HUES6 (cell line): Measurements from ENCODE around the gene ITGA3.

Experiments used
- H3K27ac ChIP-seq: 2 replicates; pipeline ENCODE4 v1.7.0; 2013; ENCODE audit warnings: low read depth, mild to moderate bottlenecking, low read length, inconsistent platforms
- H3K27me3 ChIP-seq: 2 replicates; pipeline ENCODE4 v1.6.1; 2013; ENCODE audit warnings: low read length; ENCODE audit not compliant: control insufficient read depth, insufficient read depth
- H3K36me3 ChIP-seq: 2 replicates; pipeline ENCODE4 v1.6.1; 2013; ENCODE audit warnings: low read length; ENCODE audit not compliant: control insufficient read depth, insufficient read depth
- H3K4me1 ChIP-seq: 2 replicates; pipeline ENCODE4 v1.6.1; 2013; ENCODE audit warnings: low read length; ENCODE audit not compliant: control insufficient read depth, insufficient read depth
- H3K4me3 ChIP-seq: 2 replicates; pipeline ENCODE4 v1.5.1; 2013; ENCODE audit warnings: low read depth, low read length
- H3K9ac ChIP-seq: one replicate; pipeline ENCODE4 v1.6.1; 2013; ENCODE audit warnings: mild to moderate bottlenecking, low read length
- H3K9me3 ChIP-seq: 2 replicates; pipeline ENCODE4 v1.6.1; 2013; ENCODE audit warnings: low read depth, low read length; ENCODE audit not compliant: control insufficient read depth, insufficient read depth

The ITGA3 gene

DNA sequence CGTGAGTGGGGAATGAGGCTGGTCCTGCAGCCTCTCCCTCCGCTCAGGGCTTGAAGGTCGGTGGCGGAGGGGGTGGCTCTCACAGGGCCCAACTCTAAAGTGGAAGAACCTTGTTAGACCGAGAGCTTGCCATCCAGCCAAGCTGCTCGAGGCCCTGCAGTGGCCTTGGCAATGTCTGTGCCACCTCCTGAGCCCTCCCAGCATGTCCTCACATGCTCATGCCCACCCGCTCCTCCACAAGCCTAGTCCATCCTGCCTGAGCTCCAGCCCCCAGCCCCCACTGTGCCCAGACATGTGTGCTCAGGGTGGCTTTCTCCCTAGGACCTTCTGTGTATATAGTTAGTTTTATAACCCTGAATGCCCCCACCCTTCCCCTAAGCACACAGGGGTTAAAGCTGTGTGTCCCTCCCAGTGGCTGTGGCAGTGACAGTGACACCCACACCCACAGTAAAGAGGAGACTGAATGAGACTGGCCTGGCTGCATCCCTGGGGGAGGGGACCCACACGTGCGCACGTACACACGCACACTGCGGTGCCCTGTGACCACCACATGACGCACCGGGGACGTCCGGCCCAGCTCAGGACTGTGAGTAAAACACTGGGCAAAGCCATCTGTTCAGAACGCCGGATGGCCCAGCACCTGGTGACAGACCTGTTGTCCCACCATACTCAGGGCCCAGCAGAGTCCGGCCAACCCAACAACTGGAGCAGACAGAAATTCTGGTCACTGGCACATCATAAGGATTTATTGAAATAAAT lies 54.9 kb downstream of the ITGA3 start:
- H3K36me3 ChIP-seq = peaks cover 5% of the 10 kb centered on the region; the same call in 1 of the 2 replicates
- H3K9ac ChIP-seq = peak overlapping the region; percentile 65
- H3K4me1 ChIP-seq = peaks cover 23% of the 10 kb centered on the region
- H3K4me3 ChIP-seq = no peak overlapping the region
- no peaks in the 10 kb centered on the region for H3K27me3 ChIP-seq
- peak overlapping the region; percentile 50; the same call in 1 of the 2 replicates for H3K27ac ChIP-seq
- H3K9me3 ChIP-seq = no peaks in the 10 kb centered on the region

DNA sequence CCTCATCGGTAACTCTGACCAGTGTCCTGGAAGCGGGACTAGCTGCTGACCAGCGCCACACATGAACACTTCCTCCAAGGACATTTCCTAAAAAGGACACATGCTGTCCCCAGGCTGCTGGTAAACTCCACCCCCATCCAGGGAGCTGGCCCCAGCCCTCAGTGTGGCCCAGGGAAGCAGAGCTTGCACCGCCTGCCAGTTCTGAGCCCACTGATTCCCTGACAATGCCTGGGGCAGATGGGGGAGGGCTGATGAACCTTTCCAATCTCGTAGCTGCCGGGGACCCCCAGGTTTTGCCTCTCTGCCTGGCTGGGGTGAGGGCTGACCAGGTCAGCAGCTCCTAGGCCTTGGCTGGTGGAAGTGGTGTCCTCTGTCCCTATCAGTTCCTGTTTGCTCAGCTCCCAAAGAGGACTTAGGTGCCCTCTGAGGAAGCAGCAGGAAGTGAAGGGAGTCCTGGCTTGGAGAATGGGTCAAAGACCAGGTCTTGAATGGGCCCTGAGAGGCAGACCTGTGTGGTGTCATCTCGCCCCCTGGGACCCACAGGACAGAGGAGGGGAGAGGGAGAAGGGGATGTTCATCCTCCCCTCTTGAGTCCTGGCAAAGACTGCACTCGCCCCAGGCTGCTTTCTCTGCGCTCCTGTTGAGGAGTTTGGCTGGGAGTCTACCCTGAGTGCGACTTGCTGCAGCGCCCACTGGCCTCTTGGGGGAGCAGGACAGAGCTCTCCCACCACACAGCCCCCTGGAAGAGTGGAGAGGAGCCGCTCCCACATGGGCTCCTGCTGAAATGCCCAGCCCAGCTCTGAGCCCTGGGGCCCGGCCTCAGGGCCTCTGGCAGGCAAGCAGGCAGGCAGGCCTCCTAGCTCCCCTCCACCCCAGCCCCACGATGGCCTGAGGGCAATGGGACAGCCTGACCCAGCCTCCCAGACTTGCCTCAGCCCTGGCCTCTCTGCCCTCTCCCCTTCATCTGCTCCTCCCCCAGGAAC lies 56.1 kb downstream of the ITGA3 start:
- Histone ChIP-seq H3K27ac (peak overlapping the region; percentile 61; the same call in 1 of the 2 replicates), H3K4me1 (peaks cover 26% of the 10 kb centered on the region), H3K9me3 (no peaks in the 10 kb centered on the region), H3K27me3 (no peaks in the 10 kb centered on the region; the same call in 1 of the 2 replicates), H3K36me3 (no peaks in the 10 kb centered on the region; the same call in 1 of the 2 replicates), H3K4me3 (no peak overlapping the region), H3K9ac (peak overlapping the region; percentile 65)

DNA sequence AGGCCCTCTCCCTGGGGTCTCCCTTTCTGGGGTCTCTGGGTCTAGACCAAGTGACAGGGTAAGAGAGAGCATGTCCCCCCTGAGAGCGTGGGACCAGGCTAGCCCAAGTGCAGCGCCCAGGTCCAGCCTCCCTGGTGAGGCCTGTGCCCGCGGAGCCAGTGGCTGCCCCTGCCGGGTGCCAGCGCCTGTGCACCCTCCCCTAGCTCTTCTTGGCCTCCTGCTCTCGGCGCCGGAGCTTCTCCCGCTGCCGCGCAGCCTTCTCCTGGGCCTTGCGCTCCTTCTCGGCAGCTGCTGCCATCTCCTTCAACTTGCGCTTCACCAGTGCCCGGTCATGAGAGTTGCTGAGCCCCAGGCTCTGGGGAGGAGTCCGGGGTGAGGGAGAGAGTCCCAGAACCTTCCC lies 56.8 kb downstream of the ITGA3 start:
- Histone ChIP-seq H3K4me1 (peaks cover 28% of the 10 kb centered on the region), H3K27me3 (peaks cover 3% of the 10 kb centered on the region; the same call in 1 of the 2 replicates), H3K4me3 (no peak overlapping the region), H3K36me3 (no peaks in the 10 kb centered on the region), H3K9ac (no peak overlapping the region), H3K27ac (no peak overlapping the region), H3K9me3 (no peaks in the 10 kb centered on the region)

DNA sequence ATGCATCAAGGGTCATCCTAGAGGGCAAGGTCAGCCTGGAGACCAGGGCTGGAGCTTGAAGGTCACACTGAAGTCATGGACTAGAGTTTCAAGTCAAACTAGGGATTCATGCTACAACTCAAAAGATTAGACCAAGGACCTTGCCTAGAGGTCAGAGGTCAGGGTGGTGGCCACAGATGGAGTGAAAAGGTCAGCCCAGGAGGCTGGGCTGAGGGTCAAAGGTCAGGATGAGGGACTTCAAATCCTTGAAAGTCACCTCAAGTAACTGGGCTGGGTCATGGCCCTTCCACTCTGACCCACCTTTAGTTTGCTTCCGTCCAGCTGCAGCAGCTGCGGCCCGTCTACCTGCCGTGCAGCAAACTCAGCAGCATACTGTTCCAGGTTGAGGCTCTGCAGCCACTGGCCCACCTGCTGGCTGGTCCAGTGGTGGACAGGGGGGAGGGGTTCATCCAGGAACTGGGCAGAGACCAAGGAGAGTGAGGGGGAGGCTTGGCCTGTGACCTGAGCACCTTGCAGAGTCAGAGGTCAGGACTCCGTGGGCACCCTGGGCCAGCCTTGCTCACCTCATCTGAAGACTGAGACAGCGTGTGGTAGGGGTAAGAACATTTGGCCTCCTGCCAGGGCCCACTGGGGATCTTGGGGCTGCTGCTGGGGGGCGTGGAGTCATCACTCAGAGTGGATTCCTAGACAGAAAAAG lies 57.9 kb downstream of the ITGA3 start:
- no peaks in the 10 kb centered on the region for H3K9me3 ChIP-seq
- no peak overlapping the region for H3K4me3 ChIP-seq
- no peak overlapping the region for H3K27ac ChIP-seq
- H3K9ac ChIP-seq = no peak overlapping the region
- H3K27me3 ChIP-seq = peaks cover 12% of the 10 kb centered on the region
- no peaks in the 10 kb centered on the region for H3K36me3 ChIP-seq
- peaks cover 30% of the 10 kb centered on the region for H3K4me1 ChIP-seq

DNA sequence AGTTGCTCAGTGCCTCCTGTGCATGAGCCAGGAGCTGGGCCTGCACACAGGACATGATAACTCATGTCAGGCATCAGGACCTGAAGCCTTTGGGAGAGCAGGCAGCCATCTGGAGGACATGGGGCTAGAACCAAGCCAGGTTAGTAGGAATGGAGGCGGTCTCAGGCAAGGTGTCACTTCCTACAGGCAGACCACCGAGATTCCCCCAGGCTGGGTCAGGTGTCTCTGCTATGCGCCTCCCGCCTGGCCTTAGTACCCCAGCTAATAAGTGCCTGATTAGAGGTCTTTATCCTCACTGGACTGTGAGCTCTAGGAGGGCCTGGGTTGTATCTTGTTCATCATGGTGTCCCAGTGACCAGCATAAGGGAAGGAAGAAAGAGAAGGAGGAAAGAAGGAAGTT lies 58.5 kb downstream of the ITGA3 start:
- Histone ChIP-seq H3K4me3 (no peak overlapping the region), H3K4me1 (peaks cover 30% of the 10 kb centered on the region), H3K27me3 (peaks cover 18% of the 10 kb centered on the region), H3K9ac (no peak overlapping the region), H3K9me3 (no peaks in the 10 kb centered on the region), H3K27ac (no peak overlapping the region), H3K36me3 (no peaks in the 10 kb centered on the region)

DNA sequence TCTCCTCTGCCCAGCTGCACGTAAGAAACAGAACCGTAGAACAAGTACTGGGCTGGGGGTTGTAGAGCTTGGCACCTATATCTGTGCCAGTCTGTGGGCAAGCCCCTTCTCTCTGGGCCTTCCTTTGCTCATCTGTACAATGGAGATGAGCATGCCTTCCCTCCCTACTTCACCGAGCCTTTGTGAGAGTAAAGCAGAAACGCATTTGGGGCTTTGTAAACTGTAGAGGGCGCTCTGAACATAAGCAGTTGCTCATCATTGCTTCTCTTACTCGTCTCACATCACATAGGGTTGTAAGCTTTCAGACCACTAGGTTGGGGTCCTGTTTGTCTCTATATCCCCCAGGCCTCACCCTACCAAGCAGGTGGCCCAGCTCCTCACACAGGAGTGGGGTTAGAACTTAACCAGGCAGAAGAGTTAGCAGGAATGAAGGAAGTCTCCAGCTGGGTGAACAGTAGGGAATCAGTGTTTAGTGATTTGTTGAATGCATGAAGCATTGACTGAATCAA lies 59.0 kb downstream of the ITGA3 start:
- Histone ChIP-seq H3K27me3 (peaks cover 24% of the 10 kb centered on the region), H3K4me1 (peaks cover 30% of the 10 kb centered on the region), H3K9me3 (no peaks in the 10 kb centered on the region), H3K9ac (no peak overlapping the region), H3K27ac (no peak overlapping the region), H3K36me3 (no peaks in the 10 kb centered on the region), H3K4me3 (no peak overlapping the region)

DNA sequence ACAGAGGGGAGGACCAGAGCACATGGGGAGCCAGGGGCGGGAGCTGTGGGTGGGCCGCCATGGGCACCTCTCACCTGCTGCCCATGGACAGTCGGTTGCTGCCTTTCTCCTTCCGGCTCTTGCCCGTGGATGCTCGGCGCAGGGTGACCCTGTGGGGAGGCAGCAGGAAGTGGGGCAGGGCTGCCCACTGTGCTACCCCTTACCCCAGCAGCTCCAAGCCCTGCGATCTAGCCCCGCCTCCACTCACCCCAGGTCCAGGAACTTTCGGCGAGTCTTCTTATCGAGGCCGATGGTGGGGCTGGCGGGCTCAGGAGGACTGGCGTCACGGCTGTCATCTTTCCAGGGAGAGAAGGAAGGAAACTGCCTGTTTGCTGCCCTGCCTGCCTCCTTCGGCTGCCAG lies 59.8 kb downstream of the ITGA3 start:
- Histone ChIP-seq H3K4me1 (peaks cover 30% of the 10 kb centered on the region), H3K9ac (no peak overlapping the region), H3K27me3 (peaks cover 27% of the 10 kb centered on the region), H3K9me3 (no peaks in the 10 kb centered on the region), H3K36me3 (no peaks in the 10 kb centered on the region), H3K4me3 (no peak overlapping the region), H3K27ac (no peak overlapping the region)

DNA sequence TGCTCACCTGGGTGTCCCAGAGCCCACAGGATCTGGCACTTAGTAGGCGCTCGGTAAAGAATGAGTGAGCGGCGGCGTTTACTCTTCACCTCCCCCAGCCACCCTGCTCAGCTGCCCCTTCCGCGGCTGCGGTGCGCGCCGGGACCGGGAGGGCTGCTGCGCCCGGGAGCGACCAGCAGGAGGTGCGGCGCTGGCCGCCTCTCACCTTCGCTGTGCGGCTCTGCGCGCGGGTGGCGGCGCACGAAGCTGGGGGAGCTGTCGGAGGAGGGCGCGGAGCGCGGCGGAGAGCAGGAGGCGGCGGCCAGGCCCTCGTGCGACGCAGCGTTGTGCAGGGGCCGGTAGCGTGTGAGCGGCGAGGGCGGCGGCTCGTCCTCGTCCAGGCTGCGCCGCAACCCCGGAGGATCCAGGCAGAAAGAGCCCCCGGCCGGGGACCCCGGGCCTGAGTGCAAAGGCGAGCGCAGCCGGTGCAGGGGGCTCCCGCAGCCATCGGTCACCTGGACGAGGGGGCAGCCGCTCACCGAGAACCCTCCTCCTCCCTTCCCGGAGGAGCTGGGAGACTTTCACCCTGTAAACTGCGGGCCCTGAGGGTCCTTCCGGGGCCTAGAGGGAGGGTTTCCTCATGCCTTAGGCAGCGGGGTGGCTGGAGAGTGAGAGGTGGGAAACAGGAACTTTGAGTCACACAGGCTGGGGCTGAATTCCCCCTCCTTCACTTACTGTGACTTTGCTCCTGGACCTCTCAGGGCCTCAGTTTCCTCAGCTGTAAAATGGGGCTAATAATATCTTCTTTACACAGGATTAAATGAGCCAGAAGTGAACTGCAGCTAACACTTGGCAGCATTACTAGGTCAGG lies 61.5 kb downstream of the ITGA3 start:
- Histone ChIP-seq H3K9me3 (no peaks in the 10 kb centered on the region), H3K4me1 (peaks cover 16% of the 10 kb centered on the region), H3K27me3 (peaks cover 31% of the 10 kb centered on the region), H3K4me3 (peak overlapping the region; percentile 46), H3K27ac (no peak overlapping the region), H3K36me3 (no peaks in the 10 kb centered on the region), H3K9ac (peak overlapping the region; percentile 14)

DNA sequence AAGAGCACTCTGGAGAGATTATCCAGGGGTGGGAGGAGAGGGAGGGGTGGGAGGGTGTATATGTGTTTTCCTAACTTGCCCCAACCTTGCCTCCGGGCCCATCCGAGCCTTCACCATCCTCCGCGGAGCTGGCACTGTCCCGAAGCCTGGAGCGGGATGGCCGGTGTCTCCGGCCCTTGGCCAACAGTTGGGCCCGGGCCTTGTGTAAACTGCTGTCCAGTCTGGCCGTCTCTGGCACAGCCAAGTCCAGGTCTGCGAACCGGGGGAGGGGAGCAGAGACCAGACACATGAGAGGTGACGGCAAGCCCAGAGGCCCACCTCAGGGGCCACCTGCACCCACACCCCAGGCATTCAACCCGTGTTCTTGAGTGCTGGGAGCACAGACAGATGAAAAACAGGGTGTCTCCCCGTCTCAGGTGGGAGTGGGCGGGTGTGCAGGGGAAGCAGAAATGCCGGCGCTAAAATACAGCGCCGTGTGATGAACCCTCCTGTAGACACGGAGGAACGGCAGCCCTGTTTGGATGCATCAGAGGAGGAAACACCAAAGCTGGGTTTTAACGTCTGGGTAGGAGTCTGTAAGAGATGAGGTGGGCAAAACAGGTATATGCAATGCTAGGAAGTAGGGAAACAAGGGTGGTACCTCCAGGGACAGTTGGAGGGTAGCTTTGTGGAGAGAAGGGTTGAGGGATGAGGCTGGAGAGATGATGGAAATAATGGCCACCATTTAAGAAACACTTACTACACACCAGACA lies 62.3 kb downstream of the ITGA3 start:
- Histone ChIP-seq H3K27me3 (peaks cover 31% of the 10 kb centered on the region), H3K36me3 (no peaks in the 10 kb centered on the region), H3K9me3 (no peaks in the 10 kb centered on the region), H3K4me3 (no peak overlapping the region), H3K4me1 (peaks cover 21% of the 10 kb centered on the region), H3K9ac (no peak overlapping the region), H3K27ac (no peak overlapping the region)
